Measurements from ENCODE around the gene OBP2B.
"Not testable (repeated sequence)": the region's sequence is repeated elsewhere in the genome, so short reads cannot be mapped to it uniquely, and the experiment has no call there.

Gene OBP2B

GRCh38 chr9:133210609-133211008 lies 1.6 kb upstream of the OBP2B start:
- Histone ChIP-seq H3K4me3 (ENCODE audit: low read depth, low read length, poor library complexity, severe bottlenecking) (no peak overlapping the region), H4K20me1 (ENCODE audit: insufficient read depth, low read length) (no peaks in the 10 kb centered on the region), H3F3A (ENCODE audit: insufficient read depth, low read length) (no peaks in the 10 kb centered on the region), H2AFZ (ENCODE audit: low read length) (no peak overlapping the region), H3K4me1 (ENCODE audit: insufficient read depth, low read length, severe bottlenecking) (no peaks in the 10 kb centered on the region), H3K4me2 (ENCODE audit: low read length) (no peak overlapping the region), H3K9me2 (ENCODE audit: low read depth, low read length) (no peaks in the 10 kb centered on the region), H3K9me3 (ENCODE audit: low read length) (no peaks in the 10 kb centered on the region), H3K36me3 (ENCODE audit: insufficient read depth, low read length) (no peaks in the 10 kb centered on the region), H3K79me2 (ENCODE audit: insufficient read depth, low read length) (no peaks in the 10 kb centered on the region), H3K9ac (ENCODE audit: low read length) (no peak overlapping the region), H3K27ac (ENCODE audit: low read depth, low read length, poor library complexity, severe bottlenecking) (no peak overlapping the region), H3K27me3 (ENCODE audit: insufficient read depth, low read length) (peaks cover 8% of the 10 kb centered on the region; the same call in 1 of the 2 replicates)
- TF ChIP-seq CTCF (IDR thresholded peaks at IDR 0.05; ENCODE audit: low read length), result no peak
- no peak for TF ChIP-seq EZH2 (IDR thresholded peaks at IDR 0.05; ENCODE audit: borderline replicate concordance, low read length)

DNA sequence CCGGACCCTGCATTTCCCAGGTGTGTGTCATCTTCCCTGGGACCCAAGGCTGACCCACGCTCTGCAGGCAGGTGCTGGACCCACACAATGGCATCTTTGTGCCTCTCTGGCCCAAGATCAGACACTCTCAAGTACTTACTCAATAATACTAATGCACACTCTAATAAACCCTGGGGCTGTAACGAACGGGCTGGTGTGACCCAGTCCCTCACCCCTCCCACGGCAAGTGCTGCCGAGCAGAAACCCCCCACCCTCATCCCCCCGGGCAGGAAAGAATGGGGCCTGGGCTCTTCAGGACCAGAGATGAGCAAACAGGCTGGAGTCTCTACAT lies 1.1 kb upstream of the OBP2B start:
- Histone ChIP-seq H2AFZ (ENCODE audit: low read length) (no peak overlapping the region), H4K20me1 (ENCODE audit: insufficient read depth, low read length) (no peaks in the 10 kb centered on the region), H3K9ac (ENCODE audit: low read length) (no peak overlapping the region), H3K9me3 (ENCODE audit: low read length) (no peaks in the 10 kb centered on the region), H3K4me1 (ENCODE audit: insufficient read depth, low read length, severe bottlenecking) (no peaks in the 10 kb centered on the region), H3K4me3 (ENCODE audit: low read depth, low read length, poor library complexity, severe bottlenecking) (no peak overlapping the region), H3K9me2 (ENCODE audit: low read depth, low read length) (no peaks in the 10 kb centered on the region), H3F3A (ENCODE audit: insufficient read depth, low read length) (no peaks in the 10 kb centered on the region), H3K4me2 (ENCODE audit: low read length) (no peak overlapping the region), H3K27ac (ENCODE audit: low read depth, low read length, poor library complexity, severe bottlenecking) (no peak overlapping the region), H3K36me3 (ENCODE audit: insufficient read depth, low read length) (no peaks in the 10 kb centered on the region), H3K27me3 (ENCODE audit: insufficient read depth, low read length) (peaks cover 8% of the 10 kb centered on the region; the same call in 1 of the 2 replicates), H3K79me2 (ENCODE audit: insufficient read depth, low read length) (no peaks in the 10 kb centered on the region)
- no peak for TF ChIP-seq EZH2 (IDR thresholded peaks at IDR 0.05; ENCODE audit: borderline replicate concordance, low read length)
- TF ChIP-seq CTCF (IDR thresholded peaks at IDR 0.05; ENCODE audit: low read length), result no peak

- not testable (repeated sequence) for H2AFZ ChIP-seq (ENCODE audit: low read length); H3K4me2 ChIP-seq (ENCODE audit: low read length); H3K4me3 ChIP-seq (ENCODE audit: low read depth, low read length, poor library complexity, severe bottlenecking); H3K4me1 ChIP-seq (ENCODE audit: insufficient read depth, low read length, severe bottlenecking); H3K9ac ChIP-seq (ENCODE audit: low read length); H3K9me2 ChIP-seq (ENCODE audit: low read depth, low read length); H3K79me2 ChIP-seq (ENCODE audit: insufficient read depth, low read length); H3K27me3 ChIP-seq (ENCODE audit: insufficient read depth, low read length); H3K36me3 ChIP-seq (ENCODE audit: insufficient read depth, low read length); H3K9me3 ChIP-seq (ENCODE audit: low read length); H3K27ac ChIP-seq (ENCODE audit: low read depth, low read length, poor library complexity, severe bottlenecking); H3F3A ChIP-seq (ENCODE audit: insufficient read depth, low read length); H4K20me1 ChIP-seq (ENCODE audit: insufficient read depth, low read length)
Observed at GRCh38 chr9:133209327-133210201, 514 bp upstream of the OBP2B start.

- H3K4me1 ChIP-seq (ENCODE audit: insufficient read depth, low read length, severe bottlenecking); H3K36me3 ChIP-seq (ENCODE audit: insufficient read depth, low read length); H3K27me3 ChIP-seq (ENCODE audit: insufficient read depth, low read length); H3K9ac ChIP-seq (ENCODE audit: low read length); H3K4me2 ChIP-seq (ENCODE audit: low read length); H3K4me3 ChIP-seq (ENCODE audit: low read depth, low read length, poor library complexity, severe bottlenecking); H3K27ac ChIP-seq (ENCODE audit: low read depth, low read length, poor library complexity, severe bottlenecking); H4K20me1 ChIP-seq (ENCODE audit: insufficient read depth, low read length); H3F3A ChIP-seq (ENCODE audit: insufficient read depth, low read length); H3K79me2 ChIP-seq (ENCODE audit: insufficient read depth, low read length); H3K9me3 ChIP-seq (ENCODE audit: low read length); H3K9me2 ChIP-seq (ENCODE audit: low read depth, low read length); H2AFZ ChIP-seq (ENCODE audit: low read length): not testable (repeated sequence)
Observed at GRCh38 chr9:133208171-133208879, 725 bp downstream of the OBP2B start.
